H1 (cell line): ENCODE data around the gene ARL6IP4. TPM values are rescaled to one million over a fixed set of nuclear protein-coding genes. Genes with fewer than 3 reads are reported as not detected.

Experiments used
- ATF3 ChIP-seq: IDR thresholded peaks from 2 replicates; pipeline ENCODE4 v1.6.1; 2011; ENCODE audit warnings: low read depth, mild to moderate bottlenecking, low read length; ENCODE audit not compliant: insufficient read depth
- CBX8 ChIP-seq: fragments of 300-800, 300-1000 bp; sonication (generic); IDR thresholded peaks from 2 replicates; pipeline ENCODE4 v1.7.1; 2016; ENCODE audit warnings: low read depth, low read length, borderline replicate concordance
- CHD2 ChIP-seq: IDR thresholded peaks from 2 replicates; pipeline ENCODE4 v1.6.1; 2012; ENCODE audit warnings: low read length, improper control_type of control experiment
- CHD7 ChIP-seq: fragments of 300-600 bp; sonication (generic); IDR thresholded peaks from 2 replicates; pipeline ENCODE4 v1.7.1; 2012; ENCODE audit warnings: low read length, moderate library complexity, mild to moderate bottlenecking, inconsistent platforms; ENCODE audit not compliant: insufficient replicate concordance
- GABPA ChIP-seq: IDR thresholded peaks from 2 replicates; pipeline ENCODE4 v1.6.1; 2011; ENCODE audit warnings: mild to moderate bottlenecking, low read length, moderate library complexity, borderline replicate concordance; ENCODE audit not compliant: insufficient read depth
- NRF1 ChIP-seq: IDR thresholded peaks from 2 replicates; pipeline ENCODE4 v1.6.1; 2011; ENCODE audit warnings: mild to moderate bottlenecking, low read depth, low read length, improper control_type of control experiment
- POLR2A ChIP-seq, 2 experiments: IDR thresholded peaks; 1 replicate in 1 of 2; 2 replicates in 1 of 2; pipeline ENCODE4 v1.6.1; 2011; ENCODE audit warnings: low read depth in 2 of 2, low read length in 2 of 2, mild to moderate bottlenecking in 2 of 2; ENCODE audit errors: control extremely low read depth in 1 of 2
- SP2 ChIP-seq: IDR thresholded peaks from 2 replicates; pipeline ENCODE4 v1.6.1; 2012; ENCODE audit warnings: mild to moderate bottlenecking, low read length, inconsistent platforms
- TAF7 ChIP-seq: optimal IDR thresholded peaks from 2 replicates; pipeline ENCODE3; 2011; ENCODE audit warnings: low read depth, mild to moderate bottlenecking, inconsistent platforms, low read length, moderate library complexity, borderline replicate concordance
- polyA plus RNA-seq, 7 experiments: library from polyadenylated mRNA; depleted of rRNA in 3 of 7; stranded (reverse) in 5 of 7; unstranded in 2 of 7; fragments of >200 nt in 5 of 7; fragments of 200-250 nt in 2 of 7; gene quantifications; 1 replicate in 5 of 7; 2 replicates in 1 of 7; 4 replicates in 1 of 7; pipeline versions ENCODE4 v1.2.1 to v1.2.3, GENCODE V29; 2011 to 2013; ENCODE audit warnings: missing spikeins in 2 of 7, mixed read lengths in 2 of 7
- total RNA-seq: library from RNA; stranded (reverse); fragmentation: NEBNext Ultra II Directional; extraction: Animal tissue kit (Norgen Biotek cat#: 25700); gene quantifications from 2 replicates; pipeline ENCODE4 v1.2.1, GENCODE V29; 2021

The ARL6IP4 gene
- total and polyA plus RNA-seq, 2 of the 8 experiments (the other 6 are each of a cell fraction or from before 2014, with no cell fraction given), result 76.4 to 109 TPM

DNA sequence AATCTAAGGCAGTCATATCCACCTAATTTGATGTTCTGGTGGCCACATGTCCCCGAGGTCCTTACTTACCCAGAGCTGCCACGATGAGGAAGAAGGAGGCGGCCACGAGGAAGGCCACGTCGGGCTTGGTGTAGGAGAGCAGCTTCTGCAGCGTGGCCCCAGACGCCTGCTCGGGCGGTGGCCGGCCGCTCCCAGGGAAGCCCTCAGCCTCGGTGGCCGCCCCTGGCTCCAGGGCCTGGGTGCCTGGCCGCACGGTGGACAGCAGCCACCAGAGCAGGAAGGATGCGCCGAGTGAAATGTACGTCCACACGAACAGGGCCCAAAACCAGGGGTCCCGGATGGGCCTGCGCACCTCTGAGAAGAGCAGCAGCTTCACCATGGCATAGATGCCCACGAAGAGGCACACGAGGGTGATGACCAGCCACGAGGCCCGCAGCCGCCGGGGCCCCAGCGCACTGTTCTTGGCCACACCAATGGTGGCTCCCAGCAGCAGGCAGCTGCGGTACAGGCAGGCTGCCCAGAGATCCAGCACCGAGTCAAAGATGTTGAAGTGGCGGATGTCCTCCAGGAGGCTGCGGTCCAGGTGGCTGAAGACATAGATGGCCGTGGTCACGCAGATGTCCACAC is 20.8 kb upstream of the ARL6IP4 start (continued):
- no peak for TF ChIP-seq CBX8
- TF ChIP-seq CHD7, result no peak
- TF ChIP-seq SP2, result no peak
- TF ChIP-seq NRF1, result no peak
- TF ChIP-seq TAF7, result no peak
- no peak for TF ChIP-seq POLR2A (IDR thresholded peaks at IDR 0.05; ENCODE audit: control extremely low read depth in 1 of 2, low read depth in 2 of 2, low read length in 2 of 2)
- TF ChIP-seq GABPA, result no peak
- no peak for TF ChIP-seq ATF3
- TF ChIP-seq CHD2, result no peak
